CD4-positive, alpha-beta T cell treated with Interleukin-2 at 100 ng/mL for 4 hours (primary cell): ENCODE data around the gene PAK4.
"Not testable (repeated sequence)": the region's sequence is repeated elsewhere in the genome, so short reads cannot be mapped to it uniquely, and the experiment has no call there.

Experiments used
- DNase-seq: peaks from one replicate; pipeline ENCODE4 v3.0.0-alpha.2; 2020; ENCODE audit warnings: low spot score

PAK4 gene

GRCh38 chr19:39125554-39126311, at the start of gene PAK4:
Gene PAK4, plus strand, starts transcription at chr19:39125786. Its CDS starts 43,768 bp downstream, at chr19:39169554.
- DNase-seq, result peak; percentile 97

- no peak for DNase-seq
These were observed 48.3 kb upstream of the PAK4 start for GRCh38 chr19:39077323-39077722.

GRCh38 chr19:39078436-39079200, 47.0 kb upstream of the PAK4 start:
- no peak for DNase-seq

GRCh38 chr19:39080431-39080830, 45.2 kb upstream of the PAK4 start:
- DNase-seq, result no peak

GRCh38 chr19:39082167-39082566, 43.4 kb upstream of the PAK4 start:
- no peak for DNase-seq

GRCh38 chr19:39082745-39083598, 42.6 kb upstream of the PAK4 start:
- DNase-seq, result no peak

- DNase-seq, result no peak
These were observed 42.0 kb upstream of the PAK4 start for GRCh38 chr19:39083599-39083982.

GRCh38 chr19:39083983-39084731, 41.4 kb upstream of the PAK4 start, which contains the start of gene ACP7:
Gene ACP7, plus strand, starts transcription at chr19:39084368. Its CDS starts 902 bp downstream, at chr19:39085270.
- peak; percentile 2 for DNase-seq

GRCh38 chr19:39084732-39085080, 40.9 kb upstream of the PAK4 start:
- no peak for DNase-seq

GRCh38 chr19:39085392-39085791, 40.2 kb upstream of the PAK4 start:
- no peak for DNase-seq

GRCh38 chr19:39086386-39086785, 39.2 kb upstream of the PAK4 start:
- no peak for DNase-seq

- DNase-seq, result no peak
These were observed 37.5 kb upstream of the PAK4 start for GRCh38 chr19:39087907-39088686.

GRCh38 chr19:39090016-39090415, 35.6 kb upstream of the PAK4 start:
- DNase-seq, result not testable (repeated sequence)

GRCh38 chr19:39090881-39091280, 34.7 kb upstream of the PAK4 start:
- no peak for DNase-seq

- not testable (repeated sequence) for DNase-seq
These were observed 29.6 kb upstream of the PAK4 start for GRCh38 chr19:39095799-39096540.

- DNase-seq, result no peak
These were observed 28.3 kb upstream of the PAK4 start for GRCh38 chr19:39097299-39097698.

GRCh38 chr19:39097721-39098120, 27.9 kb upstream of the PAK4 start:
- no peak for DNase-seq

- DNase-seq, result no peak
These were observed 27.0 kb upstream of the PAK4 start for GRCh38 chr19:39098365-39099269.

- DNase-seq, result no peak
These were observed 26.2 kb upstream of the PAK4 start for GRCh38 chr19:39099341-39099740.
